NCI-H1048 (cell line): Measurements from ENCODE around the gene UBAP2.
A peak's percentile ranks its signal among the peaks of the same experiment; 100 is the strongest.
"Not testable (repeated sequence)": the region's sequence is repeated elsewhere in the genome, so short reads cannot be mapped to it uniquely, and the experiment has no call there.

ENCODE experiments used
- DNase-seq: peaks from one replicate; lab custom pipeline; 2025; lab: John Stamatoyannopoulos, UW

Gene UBAP2

DNA sequence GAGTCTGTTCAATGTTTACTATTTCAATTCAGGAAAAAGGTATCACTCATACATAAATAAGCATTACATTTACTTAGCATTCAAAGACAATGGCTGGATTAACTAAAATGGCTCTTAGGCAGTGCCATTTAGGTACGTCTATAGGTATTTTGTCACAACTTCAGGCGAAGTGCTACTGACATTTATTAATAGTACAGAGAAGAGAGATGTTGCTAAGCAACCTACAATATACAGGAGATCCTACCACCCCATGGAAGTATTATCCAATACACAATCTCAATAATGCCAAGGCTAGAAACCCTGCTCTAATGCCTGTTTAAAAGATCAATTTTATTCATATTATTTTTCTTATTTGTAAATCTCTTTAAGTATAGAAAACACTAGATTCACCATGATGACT lies 76.0 kb downstream of the UBAP2 start:
- no peak for DNase-seq

- DNase-seq = no peak
Observed at GRCh38 chr9:33964086-33964768, 84.5 kb downstream of the UBAP2 start.

DNA sequence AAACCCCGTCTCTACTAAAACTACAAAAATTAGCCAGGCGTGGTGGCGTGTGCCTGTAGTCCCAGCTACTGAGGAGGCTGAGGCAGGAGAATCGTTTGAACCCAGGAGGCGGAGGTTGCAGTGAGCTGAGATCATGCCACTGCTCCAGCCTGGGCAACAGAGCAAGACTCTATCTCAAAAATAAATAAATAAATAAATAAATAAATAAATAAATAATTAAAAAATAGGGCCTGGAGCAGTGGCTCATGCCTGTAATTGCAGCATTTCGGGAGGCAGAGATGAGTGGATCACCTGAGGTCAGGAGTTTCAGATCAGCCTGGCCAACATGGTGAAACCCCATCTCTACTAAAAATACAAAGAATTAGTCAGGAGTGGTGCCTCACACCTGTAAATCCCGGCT lies 86.2 kb downstream of the UBAP2 start:
- not testable (repeated sequence) for DNase-seq

GRCh38 chr9:33959725-33960124 lies 89.0 kb downstream of the UBAP2 start:
- DNase-seq = no peak

DNA sequence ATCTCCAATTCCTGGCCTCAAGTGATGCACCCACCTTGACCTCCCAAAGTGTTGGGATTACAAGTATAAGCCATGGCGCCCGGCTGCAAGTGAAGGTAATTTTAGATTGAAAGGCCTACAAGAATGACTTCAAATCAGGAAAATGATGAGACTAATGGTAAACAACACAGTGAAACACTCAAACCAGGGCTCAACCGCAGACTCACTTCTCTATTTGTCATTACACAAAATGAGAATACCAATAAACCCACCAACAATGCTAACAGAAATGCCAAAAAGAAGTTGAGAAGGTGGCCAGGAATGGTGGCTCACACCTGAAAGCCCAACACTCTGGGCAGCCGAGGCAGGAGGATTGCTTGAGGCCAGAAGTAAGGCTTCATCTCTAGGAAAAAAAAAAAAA lies 92.1 kb downstream of the UBAP2 start:
- no peak for DNase-seq

GRCh38 chr9:33952066-33952465 lies 96.6 kb downstream of the UBAP2 start:
- no peak for DNase-seq

DNA sequence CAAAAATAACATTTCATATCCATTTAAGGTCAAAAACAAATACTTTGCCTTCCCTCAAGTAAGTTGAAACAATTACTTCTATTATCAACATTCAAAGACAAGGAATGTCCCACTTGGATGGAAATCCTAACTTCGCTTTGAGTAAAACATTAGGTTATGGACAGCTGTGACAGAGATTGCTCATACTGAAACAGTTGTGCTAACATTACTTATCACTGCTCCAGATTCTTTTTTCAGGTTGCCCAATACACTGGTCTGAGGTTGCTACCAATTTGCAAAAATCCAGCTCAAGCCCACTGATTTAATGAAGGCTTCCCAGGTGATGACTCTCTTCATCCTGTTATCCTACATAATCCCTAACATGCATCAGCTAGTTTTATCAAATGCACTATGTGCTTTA lies 98.3 kb downstream of the UBAP2 start:
- no peak for DNase-seq

- DNase-seq = no peak
Observed at GRCh38 chr9:33946779-33947535, 101.7 kb downstream of the UBAP2 start.

GRCh38 chr9:33943389-33943788 lies 105.3 kb downstream of the UBAP2 start:
- no peak for DNase-seq

- no peak for DNase-seq
Observed at GRCh38 chr9:33942471-33943083, 106.1 kb downstream of the UBAP2 start.

- DNase-seq = peak; percentile 42
Observed at GRCh38 chr9:33939924-33940874, 108.5 kb downstream of the UBAP2 start.

DNA sequence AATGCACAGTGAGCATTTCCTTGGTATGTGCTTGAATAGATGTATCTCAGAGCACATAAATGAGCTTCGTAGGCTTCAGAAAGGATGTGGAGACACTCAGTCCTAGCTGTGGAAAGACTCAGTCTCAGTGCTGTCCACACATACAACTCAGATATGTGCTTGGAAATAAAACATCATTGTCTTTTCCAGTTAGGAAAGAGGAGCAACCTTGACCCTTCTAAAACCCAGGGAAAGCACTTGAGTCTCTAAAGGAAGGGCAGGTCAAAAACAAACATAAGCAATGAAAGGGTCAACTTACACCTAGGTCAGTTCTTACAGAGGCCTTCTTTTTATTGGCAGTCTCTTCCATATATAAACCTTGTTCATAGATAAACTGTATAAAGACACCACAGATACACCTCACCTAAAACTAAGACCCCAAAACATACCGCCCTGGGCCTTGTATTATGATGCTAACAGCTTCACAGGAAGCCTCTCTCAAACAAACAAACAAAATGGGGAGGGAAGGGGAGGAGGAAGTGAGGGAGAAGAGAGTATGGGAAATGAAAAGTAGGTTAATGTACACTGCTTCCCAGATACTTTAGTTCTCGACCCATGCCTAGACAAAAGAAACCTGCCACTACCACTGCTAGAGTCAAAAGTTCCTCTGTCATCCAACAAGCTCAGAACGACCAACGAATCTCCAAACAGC lies 114.4 kb downstream of the UBAP2 start:
- no peak for DNase-seq

- DNase-seq = no peak
Observed at GRCh38 chr9:33932078-33932807, 116.4 kb downstream of the UBAP2 start.

DNA sequence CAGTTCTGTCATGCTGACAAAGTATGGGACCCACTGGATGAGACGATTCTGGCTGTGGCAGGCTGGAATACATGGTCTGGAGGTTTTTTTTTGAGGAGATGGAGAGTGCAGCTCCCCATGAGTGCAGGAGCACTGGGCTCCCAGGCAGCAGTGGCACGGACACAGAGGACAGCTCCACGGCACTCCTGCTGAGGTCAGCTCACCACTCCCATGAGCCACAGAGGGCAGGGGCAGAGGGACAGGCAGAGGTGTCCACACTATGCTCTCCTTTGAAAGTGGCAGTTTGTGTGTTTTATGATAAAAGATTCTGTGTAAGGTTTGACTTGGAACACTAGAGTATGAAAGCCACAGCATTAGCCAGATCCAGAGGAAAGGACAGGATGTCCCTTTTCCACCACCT lies 117.4 kb downstream of the UBAP2 start:
- no peak for DNase-seq

- no peak for DNase-seq
Observed at GRCh38 chr9:33927694-33928093, 121.0 kb downstream of the UBAP2 start.

DNA sequence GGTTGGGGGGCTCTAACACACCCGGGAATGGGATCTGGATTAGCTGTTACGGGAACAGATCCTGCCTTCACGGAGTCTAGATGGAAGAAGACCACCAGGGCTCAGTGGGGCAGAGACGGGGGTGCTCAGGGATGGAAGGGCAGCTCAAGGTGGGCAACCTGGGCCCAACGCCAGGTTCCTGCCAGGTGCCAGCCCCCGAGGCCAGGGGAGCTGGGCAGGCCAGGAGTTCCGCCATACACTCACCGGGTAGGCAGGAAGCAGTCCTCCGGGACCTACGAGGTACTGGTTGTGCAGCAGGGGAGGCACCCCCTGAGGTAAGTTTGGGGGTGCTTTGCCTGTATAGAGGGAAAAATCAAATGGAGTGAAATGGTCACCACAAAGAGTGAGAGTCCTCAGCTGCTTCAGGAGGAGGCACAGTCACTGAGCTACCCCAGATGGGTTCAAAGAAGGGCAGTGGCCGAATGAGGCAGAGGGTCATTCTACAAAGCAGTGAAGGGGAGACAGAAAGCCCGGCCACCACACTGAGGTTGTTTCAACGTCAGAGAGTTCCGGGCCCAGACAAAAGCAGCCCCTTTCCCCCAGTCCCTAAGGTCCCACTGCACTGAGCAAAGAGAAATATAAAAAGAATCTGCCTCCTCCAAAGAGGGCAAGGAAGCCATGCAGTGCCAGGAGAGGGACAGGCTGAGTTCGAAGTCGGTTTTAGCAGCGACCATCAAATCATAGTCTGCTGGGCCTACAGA lies 121.8 kb downstream of the UBAP2 start:
- DNase-seq = no peak

DNA sequence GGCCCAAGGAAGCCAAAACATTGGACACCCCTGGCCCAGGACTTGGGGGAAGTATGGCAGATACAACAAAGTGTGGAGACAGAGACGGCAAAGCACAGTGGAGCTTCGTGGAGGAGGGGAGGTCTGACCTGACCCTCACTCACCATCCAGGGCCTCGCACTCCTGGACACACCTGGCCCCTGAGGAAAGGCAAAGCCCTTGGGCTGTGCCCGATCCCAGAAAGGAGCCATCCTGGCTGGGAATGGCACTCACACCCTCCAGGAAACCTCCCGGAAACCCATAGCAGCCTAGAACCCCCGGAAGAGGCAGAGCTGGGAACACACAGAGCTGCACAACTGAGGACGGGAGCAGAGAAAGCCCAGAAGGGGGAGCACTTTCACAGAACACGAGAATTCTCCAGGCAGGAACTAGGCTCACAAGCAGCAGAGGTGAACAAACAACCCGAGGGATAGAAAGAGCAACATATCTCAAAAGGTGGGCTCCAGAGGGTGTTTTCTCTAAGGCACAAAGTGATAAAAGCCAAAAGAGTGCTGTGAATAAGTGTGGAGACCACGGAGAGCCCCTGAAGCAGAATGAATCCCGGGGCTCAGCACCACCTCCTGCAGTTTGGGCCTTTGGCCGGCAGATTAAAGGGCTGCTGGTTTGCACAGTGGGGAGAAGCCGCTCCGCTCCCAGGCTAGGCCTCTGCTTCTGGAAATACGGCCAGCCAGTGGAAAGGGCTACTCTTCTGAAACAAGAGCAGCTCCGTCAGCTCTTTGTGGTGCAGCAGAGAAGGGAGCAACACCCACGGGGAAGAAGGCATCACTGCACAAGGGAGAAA lies 123.5 kb downstream of the UBAP2 start:
- DNase-seq = no peak

GRCh38 chr9:33923998-33924701 lies 124.5 kb downstream of the UBAP2 start:
- no peak for DNase-seq

GRCh38 chr9:33923079-33923478 lies 125.6 kb downstream of the UBAP2 start:
- DNase-seq = no peak
